Medulla oblongata (tissue), 1 donor: ENCODE results near the gene CD226.

ENCODE experiments used
- DNase-seq: peaks from one replicate; pipeline ENCODE4 v3.0.0-alpha.2; 2015; ENCODE audit errors: extremely low spot score

CD226 gene

GRCh38 chr18:69814861-69815385 lies 132.8 kb downstream of the CD226 start:
- no peak for DNase-seq

GRCh38 chr18:69813559-69813958 lies 134.1 kb downstream of the CD226 start:
- DNase-seq: no peak

GRCh38 chr18:69808399-69808798 lies 139.3 kb downstream of the CD226 start:
- DNase-seq: no peak

GRCh38 chr18:69804776-69805501 lies 142.7 kb downstream of the CD226 start:
- no peak for DNase-seq
